HG02884 (cell line): ENCODE data around the gene SCPEP1.
A peak's percentile ranks its signal among the peaks of the same experiment; 100 is the strongest.

Experiments
- ATAC-seq: cut with Tn5 transposase; IDR thresholded peaks from one replicate; pipeline ENCODE4 v1.9.1; 2021; ENCODE audit warnings: mild to moderate bottlenecking, moderate library complexity; ENCODE audit not compliant: unreplicated experiment

SCPEP1 gene

GRCh38 chr17:57034807-57035754, 57.1 kb downstream of the SCPEP1 start:
- no peak for ATAC-seq

- ATAC-seq: no peak
Measured at GRCh38 chr17:57035971-57036481, 58.1 kb downstream of the SCPEP1 start.

DNA sequence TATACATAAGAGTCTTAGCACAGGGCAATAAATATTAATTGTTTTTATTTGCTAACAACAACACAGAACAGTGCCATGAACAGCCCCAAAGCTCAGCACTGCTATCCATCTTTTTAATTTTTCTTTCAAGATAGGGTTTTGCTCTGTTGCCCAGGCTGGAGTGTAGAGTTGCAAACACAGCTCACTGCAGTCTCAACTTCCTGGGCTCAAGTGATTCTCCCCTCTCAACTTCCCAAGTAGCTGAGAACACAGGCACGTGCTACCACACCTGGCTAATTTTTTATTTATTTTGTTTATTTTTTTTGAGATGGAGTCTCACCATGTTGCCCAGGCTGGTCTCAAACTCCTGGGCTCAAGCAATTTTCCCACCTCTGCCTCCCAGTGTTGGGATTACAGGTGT, 59.5 kb downstream of the SCPEP1 start:
- ATAC-seq: no peak

DNA sequence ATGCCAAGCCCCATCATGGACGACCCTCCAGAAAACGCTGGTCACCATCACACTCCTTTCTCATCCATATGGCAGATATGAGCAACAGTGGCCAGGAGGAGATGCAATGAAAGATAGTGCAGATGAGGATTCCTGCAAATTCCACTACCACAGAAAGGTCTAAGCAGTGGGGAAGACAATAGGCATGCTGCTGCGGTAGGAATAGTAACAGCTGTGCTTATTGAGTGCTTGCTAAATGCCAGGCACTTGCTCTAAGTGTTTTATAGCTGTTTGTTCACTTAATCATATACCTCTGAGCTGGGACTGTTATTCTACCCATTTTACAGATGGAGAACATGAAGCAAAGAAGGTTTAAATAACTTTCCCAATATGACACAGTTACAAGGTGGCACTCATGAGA, 60.6 kb downstream of the SCPEP1 start:
- ATAC-seq: no peak

DNA sequence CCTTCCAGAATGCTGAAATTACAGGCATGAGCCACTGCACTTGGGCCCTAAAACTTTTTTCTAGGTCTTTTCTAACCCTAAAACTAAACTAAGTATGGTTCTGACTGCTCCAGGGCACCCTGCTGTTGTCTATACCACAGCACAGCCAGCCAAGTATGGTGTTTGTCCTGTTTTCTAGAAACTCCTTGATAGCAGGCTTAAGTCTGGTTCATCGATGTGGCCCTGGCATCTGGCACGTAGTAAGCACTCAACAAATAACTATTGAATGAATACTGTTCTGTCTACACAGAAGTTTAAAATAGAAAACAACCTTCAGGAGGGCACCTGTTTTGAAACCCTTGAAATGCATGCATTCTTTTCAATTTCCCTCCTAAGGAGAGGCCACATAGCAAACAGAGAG, 62.6 kb downstream of the SCPEP1 start:
- ATAC-seq: no peak

- no peak for ATAC-seq
Measured at GRCh38 chr17:57043276-57043675, 65.3 kb downstream of the SCPEP1 start.

DNA sequence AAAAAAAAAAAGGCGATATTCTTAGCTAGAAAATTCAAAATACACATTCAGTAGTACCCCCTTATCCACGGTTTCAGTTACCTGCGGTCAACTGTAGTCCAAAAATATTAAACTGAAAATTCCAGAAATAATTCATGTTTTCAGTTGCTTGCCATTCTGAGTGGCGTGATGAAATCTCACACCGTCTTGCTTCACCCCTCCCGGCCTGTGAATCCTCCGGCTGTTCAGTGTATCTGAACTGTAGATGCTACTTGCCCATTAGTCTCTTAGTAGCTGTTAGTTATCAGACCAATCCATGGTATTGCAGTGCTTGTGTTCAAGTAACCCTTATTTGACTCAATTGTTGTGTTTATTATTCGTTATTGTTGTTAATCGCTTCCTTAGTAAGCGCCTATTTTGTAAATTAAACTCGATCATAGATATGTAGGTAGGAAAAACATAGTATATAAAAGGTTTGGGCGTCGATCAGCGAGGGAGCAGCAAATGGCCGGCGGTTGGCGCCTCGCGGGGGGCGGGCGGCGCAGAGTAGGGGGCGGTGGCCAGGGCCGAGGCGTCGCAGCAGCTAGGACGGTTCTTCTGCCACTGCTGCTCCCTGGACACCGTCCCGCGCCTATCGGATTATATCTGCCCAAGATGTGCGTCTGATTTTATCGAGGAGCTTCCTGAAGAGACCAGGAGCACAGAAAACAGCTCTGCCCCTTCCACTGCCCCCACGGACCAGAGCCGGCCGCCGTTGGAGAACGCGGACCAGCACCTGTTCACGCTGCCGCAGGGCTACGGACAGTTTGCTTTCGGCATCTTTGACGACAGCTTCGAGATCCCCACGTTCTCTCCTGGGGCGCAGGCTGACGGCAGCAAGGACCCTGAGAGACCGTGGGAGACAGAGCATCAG, 67.3 kb downstream of the SCPEP1 start:
- no peak for ATAC-seq

- ATAC-seq: peak; percentile 69
Measured at GRCh38 chr17:57045868-57046704, 68.2 kb downstream of the SCPEP1 start.

DNA sequence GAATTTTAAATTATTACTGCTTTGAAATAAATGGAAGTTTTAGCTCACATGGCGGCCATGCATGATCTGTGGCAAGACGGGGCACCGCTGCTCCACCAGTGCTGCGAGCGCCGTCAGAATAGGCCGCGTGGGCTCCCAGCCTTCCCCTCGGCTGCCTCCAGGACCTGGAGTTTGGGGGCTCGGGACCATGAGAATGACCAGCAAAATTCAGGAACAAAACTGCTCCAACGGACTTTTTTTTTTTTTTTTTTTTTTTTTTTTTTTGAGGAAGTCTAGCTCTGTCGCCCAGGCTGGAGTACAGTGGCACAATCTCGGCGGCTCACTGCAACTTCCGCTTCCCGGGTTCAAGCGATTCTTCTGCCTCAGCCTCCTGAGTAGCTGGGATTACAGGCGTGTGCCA, 68.8 kb downstream of the SCPEP1 start:
- ATAC-seq: no peak

- no peak for ATAC-seq
Measured at GRCh38 chr17:57048096-57048495, 70.2 kb downstream of the SCPEP1 start.

DNA sequence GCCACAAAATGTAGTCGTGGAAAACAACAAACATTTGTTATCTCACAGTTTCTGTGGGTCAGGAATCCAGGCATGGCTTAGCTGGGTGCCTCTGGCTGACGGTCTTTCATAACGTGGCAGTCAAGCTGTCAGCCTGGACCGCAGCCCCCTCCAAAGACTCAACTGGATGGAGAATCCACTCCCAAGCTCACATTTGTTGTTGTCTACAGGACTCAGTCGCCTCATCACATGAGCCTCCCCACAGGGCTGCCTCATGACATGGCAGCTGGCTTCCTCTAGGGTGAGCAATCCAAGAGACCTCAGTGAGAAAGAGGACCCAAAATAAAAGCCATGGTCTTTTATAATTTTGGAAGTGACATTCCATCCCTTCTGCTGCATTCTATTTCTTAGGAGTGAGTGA, 72.4 kb downstream of the SCPEP1 start:
- no peak for ATAC-seq

DNA sequence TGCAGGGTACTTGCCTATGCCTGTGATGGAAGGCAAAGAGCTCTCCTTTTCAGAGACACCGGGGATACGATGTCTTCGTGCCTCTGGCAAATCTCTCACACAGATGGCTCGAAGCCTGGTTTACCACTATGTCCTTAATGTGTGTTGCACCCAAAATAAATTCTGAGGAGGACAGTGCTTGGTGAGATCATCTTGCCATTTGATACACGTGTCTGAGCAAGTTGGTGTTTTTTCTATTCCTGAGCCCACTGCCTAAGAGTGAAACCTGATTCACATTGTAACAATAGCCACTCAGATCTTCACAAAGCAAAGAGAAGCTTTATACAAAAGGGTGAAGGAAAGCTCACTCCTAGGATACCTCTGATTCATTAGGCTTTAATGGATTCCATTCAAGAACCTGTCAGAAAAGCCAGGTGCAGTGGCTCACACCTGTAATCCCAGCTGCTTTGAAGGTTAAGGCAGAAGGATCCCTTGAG, 74.0 kb downstream of the SCPEP1 start:
- ATAC-seq: no peak
